OCI-LY1 (cell line): ENCODE results near the gene ZC3H11A.

Experiments used
- H2AFZ ChIP-seq: fragments of 200-600 bp; sonication (generic), shearing (Covaris generic); 2 replicates; pipeline ENCODE4 v1.6.0; 2014; ENCODE audit warnings: antibody characterized with exemption, mild to moderate bottlenecking, low read length
- H3F3A ChIP-seq: fragments of 200-600 bp; sonication (generic), shearing (Covaris generic); 2 replicates; pipeline ENCODE4 v1.6.0; 2014; ENCODE audit warnings: mild to moderate bottlenecking, antibody characterized with exemption, low read length, moderate library complexity; ENCODE audit not compliant: insufficient read depth
- H3K27ac ChIP-seq: fragments of 200-600 bp; sonication (generic); 2 replicates; pipeline ENCODE4 v1.5.1; 2014; ENCODE audit warnings: low read length, mixed run types, mild to moderate bottlenecking, low read depth; ENCODE audit not compliant: poor library complexity, severe bottlenecking
- H3K27me3 ChIP-seq: fragments of 200-600 bp; sonication (generic); 2 replicates; pipeline ENCODE4 v1.6.0; 2014; ENCODE audit warnings: antibody characterized with exemption, mild to moderate bottlenecking, low read length, moderate library complexity; ENCODE audit not compliant: insufficient read depth
- H3K36me3 ChIP-seq: fragments of 200-600 bp; sonication (generic); 2 replicates; pipeline ENCODE4 v1.6.1; 2014; ENCODE audit warnings: mild to moderate bottlenecking, antibody characterized with exemption, low read length, moderate library complexity, mixed read lengths; ENCODE audit not compliant: insufficient read depth
- H3K4me1 ChIP-seq: fragments of 200-600 bp; sonication (generic); 2 replicates; pipeline ENCODE4 v1.5.1; 2014; ENCODE audit warnings: mild to moderate bottlenecking, low read length, moderate library complexity; ENCODE audit not compliant: insufficient read depth, severe bottlenecking
- H3K4me2 ChIP-seq: fragments of 200-600 bp; sonication (generic), shearing (Covaris generic); 2 replicates; pipeline ENCODE4 v1.6.1; 2014; ENCODE audit warnings: low read length
- H3K4me3 ChIP-seq: fragments of 200-600 bp; sonication (generic); 2 replicates; pipeline ENCODE4 v1.5.1; 2014; ENCODE audit warnings: low read length, low read depth, mild to moderate bottlenecking, mixed read lengths; ENCODE audit not compliant: poor library complexity, severe bottlenecking
- H3K79me2 ChIP-seq: fragments of 200-600 bp; shearing (Covaris generic); 2 replicates; pipeline ENCODE4 v1.6.1; 2016; ENCODE audit warnings: mixed run types, low read length, mixed read lengths; ENCODE audit not compliant: insufficient read depth
- H3K9ac ChIP-seq: fragments of 200-600 bp; sonication (generic), shearing (Covaris generic); 2 replicates; pipeline ENCODE4 v1.6.1; 2014; ENCODE audit warnings: mild to moderate bottlenecking, low read length, mixed read lengths
- H3K9me2 ChIP-seq: fragments of 200-600 bp; sonication (generic), shearing (Covaris generic); 2 replicates; pipeline ENCODE4 v1.6.1; 2014; ENCODE audit warnings: low read depth, mild to moderate bottlenecking, low read length, mixed read lengths
- H3K9me3 ChIP-seq: fragments of 200-600 bp; shearing (Covaris generic); 2 replicates; pipeline ENCODE4 v1.6.1; 2014; ENCODE audit warnings: low read length, mixed read lengths
- H4K20me1 ChIP-seq: fragments of 200-600 bp; sonication (generic), shearing (Covaris generic); 2 replicates; pipeline ENCODE4 v1.6.0; 2016; ENCODE audit warnings: mild to moderate bottlenecking, low read length; ENCODE audit not compliant: insufficient read depth
- CTCF ChIP-seq: fragments of 200-600 bp; sonication (generic), shearing (Covaris generic); IDR thresholded peaks from 2 replicates; pipeline ENCODE4 v1.5.1; 2017; ENCODE audit warnings: mild to moderate bottlenecking, antibody characterized with exemption, low read length, moderate library complexity, mixed read lengths
- EZH2 ChIP-seq: fragments of 200-600 bp; sonication (generic), shearing (Covaris generic); IDR thresholded peaks from 2 replicates; pipeline ENCODE4 v1.8.0; 2017; ENCODE audit warnings: borderline replicate concordance, mixed run types, mild to moderate bottlenecking, antibody characterized with exemption, low read length, moderate library complexity, mixed read lengths

Gene ZC3H11A

GRCh38 chr1:203778146-203778545, 17.3 kb upstream of the ZC3H11A start:
- no peaks in the 10 kb centered on the region for H3F3A ChIP-seq
- H3K4me3 ChIP-seq: no peak overlapping the region
- H2AFZ ChIP-seq: no peak overlapping the region
- H3K4me1 ChIP-seq: no peaks in the 10 kb centered on the region
- H3K9me3 ChIP-seq: no peaks in the 10 kb centered on the region
- H3K27me3 ChIP-seq: no peaks in the 10 kb centered on the region
- peaks cover 30% of the 10 kb centered on the region for H3K36me3 ChIP-seq
- H3K79me2 ChIP-seq: no peaks in the 10 kb centered on the region
- no peaks in the 10 kb centered on the region for H3K9me2 ChIP-seq
- no peak overlapping the region for H3K9ac ChIP-seq
- TF ChIP-seq CTCF (no peak), EZH2 (no peak)
- no peak overlapping the region for H3K27ac ChIP-seq
- no peak overlapping the region for H3K4me2 ChIP-seq
- no peaks in the 10 kb centered on the region for H4K20me1 ChIP-seq

GRCh38 chr1:203778789-203779188, 16.6 kb upstream of the ZC3H11A start:
- no peaks in the 10 kb centered on the region for H3K79me2 ChIP-seq
- no peak overlapping the region for H2AFZ ChIP-seq
- H3K27me3 ChIP-seq: no peaks in the 10 kb centered on the region
- H4K20me1 ChIP-seq: no peaks in the 10 kb centered on the region
- TF ChIP-seq CTCF (no peak), EZH2 (no peak)
- H3K9ac ChIP-seq: no peak overlapping the region
- no peaks in the 10 kb centered on the region for H3K4me1 ChIP-seq
- H3F3A ChIP-seq: no peaks in the 10 kb centered on the region
- no peak overlapping the region for H3K4me3 ChIP-seq
- peaks cover 23% of the 10 kb centered on the region for H3K36me3 ChIP-seq
- no peaks in the 10 kb centered on the region for H3K9me2 ChIP-seq
- no peaks in the 10 kb centered on the region for H3K9me3 ChIP-seq
- no peak overlapping the region for H3K27ac ChIP-seq
- H3K4me2 ChIP-seq: no peak overlapping the region

- H3K79me2 ChIP-seq: no peaks in the 10 kb centered on the region
- no peak overlapping the region for H3K4me3 ChIP-seq
- H3K27me3 ChIP-seq: no peaks in the 10 kb centered on the region
- no peaks in the 10 kb centered on the region for H3K9me2 ChIP-seq
- H3K4me2 ChIP-seq: no peak overlapping the region
- H3K36me3 ChIP-seq: no peaks in the 10 kb centered on the region; the same call in 1 of the 2 replicates
- no peaks in the 10 kb centered on the region for H4K20me1 ChIP-seq
- 0 out of 2 replicates have a peak, but pooled peaks cover 3% of the 10 kb centered on the region for H3K9me3 ChIP-seq
- H3F3A ChIP-seq: no peaks in the 10 kb centered on the region
- no peak overlapping the region for H3K9ac ChIP-seq
- no peak for TF ChIP-seq CTCF
- H3K27ac ChIP-seq: no peak overlapping the region
- no peaks in the 10 kb centered on the region for H3K4me1 ChIP-seq
- H2AFZ ChIP-seq: no peak overlapping the region
Observed at GRCh38 chr1:203781962-203782361, 13.5 kb upstream of the ZC3H11A start.
